Lower leg skin (tissue), 4 donors: Measurements from ENCODE around the gene KCTD16. TPM values are rescaled to one million over a fixed set of nuclear protein-coding genes. Genes with fewer than 3 reads are reported as not detected.

ENCODE experiments used
- DNase-seq, 2 donors: peaks; one replicate each; pipeline ENCODE4 v3.0.0-alpha.2; 2019; ENCODE audit warnings: low spot score in 2 of 2
- H3K4me3 ChIP-seq: fragments of 200-600 bp; sonication (generic); 2 replicates; pipeline ENCODE4 v1.5.1; 2017; ENCODE audit warnings: mild to moderate bottlenecking, low read depth; ENCODE audit not compliant: poor library complexity, severe bottlenecking
- POLR2A ChIP-seq, 2 donors: fragments of 450-650 bp; IDR thresholded peaks; one replicate each; pipeline ENCODE4 v1.6.1; 2016 to 2017; ENCODE audit warnings: antibody characterized with exemption in 2 of 2, mild to moderate bottlenecking in 1 of 2, moderate library complexity in 1 of 2
- WGBS, 2 donors: methylation state at CpG; one replicate each; pipeline ENCODE4 v1.1.5; 2018; 5-methylcytosine and 5-hydroxymethylcytosine counted together
- intact Hi-C: fragments of 100-400 bp; cut with DNase I; formaldehyde crosslinking; loops from one replicate; pipeline ENCODE4 v1.15.0; 2023; ENCODE audit warnings: low total_unique reads
- total RNA-seq, 4 donors: library from RNA; depleted of rRNA; stranded (reverse); fragments of >200 nt; gene quantifications; one replicate each; pipeline ENCODE4 v1.1.0, GENCODE V29; 2016
- TF ChIP-seq, protein P1 (sequence below), 3 donors: fragments of 450-650 bp; IDR thresholded peaks; one replicate each; pipeline ENCODE4 v1.5.1; 2016; ENCODE audit warnings: antibody characterized with exemption in 3 of 3, mild to moderate bottlenecking in 3 of 3, moderate library complexity in 2 of 3

KCTD16 gene
- total RNA-seq, 4 donors from 2014 or later: not detected

DNA sequence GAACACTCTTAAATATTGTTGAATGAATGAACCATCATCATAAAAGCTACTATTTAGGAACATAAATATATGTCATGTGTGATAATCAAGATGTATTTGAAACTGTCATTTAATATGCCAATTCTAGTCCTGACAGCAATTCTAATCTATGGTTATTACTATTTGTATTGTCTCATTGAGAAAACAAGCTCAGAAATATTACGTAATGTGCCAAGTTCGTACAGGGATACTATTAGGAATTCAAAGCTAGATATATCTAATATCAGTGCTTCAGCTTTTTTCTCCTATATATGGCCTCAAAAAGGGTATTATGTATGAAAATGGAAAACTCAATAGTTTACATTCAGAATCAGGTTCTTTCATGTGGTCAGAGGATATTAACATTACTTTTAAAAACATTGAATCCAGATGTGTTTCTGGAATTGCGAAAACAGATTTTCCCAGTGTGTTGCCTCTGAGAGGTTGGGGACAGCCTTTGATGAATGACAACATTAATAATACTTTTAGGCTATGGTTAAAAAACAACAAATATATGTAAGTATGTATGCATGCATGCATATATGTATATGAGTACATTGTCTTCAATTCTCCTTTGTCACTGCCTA, 95.1 kb downstream of the KCTD16 start:
- DNase-seq: no peak
- no peak overlapping the region for H3K4me3 ChIP-seq
- 61 to 63% methylated on average over 3 of the region's 3 CpGs for WGBS, 2 donors
- no peak for TF ChIP-seq POLR2A (IDR thresholded peaks at IDR 0.05)
- TF ChIP-seq, protein P1, sequence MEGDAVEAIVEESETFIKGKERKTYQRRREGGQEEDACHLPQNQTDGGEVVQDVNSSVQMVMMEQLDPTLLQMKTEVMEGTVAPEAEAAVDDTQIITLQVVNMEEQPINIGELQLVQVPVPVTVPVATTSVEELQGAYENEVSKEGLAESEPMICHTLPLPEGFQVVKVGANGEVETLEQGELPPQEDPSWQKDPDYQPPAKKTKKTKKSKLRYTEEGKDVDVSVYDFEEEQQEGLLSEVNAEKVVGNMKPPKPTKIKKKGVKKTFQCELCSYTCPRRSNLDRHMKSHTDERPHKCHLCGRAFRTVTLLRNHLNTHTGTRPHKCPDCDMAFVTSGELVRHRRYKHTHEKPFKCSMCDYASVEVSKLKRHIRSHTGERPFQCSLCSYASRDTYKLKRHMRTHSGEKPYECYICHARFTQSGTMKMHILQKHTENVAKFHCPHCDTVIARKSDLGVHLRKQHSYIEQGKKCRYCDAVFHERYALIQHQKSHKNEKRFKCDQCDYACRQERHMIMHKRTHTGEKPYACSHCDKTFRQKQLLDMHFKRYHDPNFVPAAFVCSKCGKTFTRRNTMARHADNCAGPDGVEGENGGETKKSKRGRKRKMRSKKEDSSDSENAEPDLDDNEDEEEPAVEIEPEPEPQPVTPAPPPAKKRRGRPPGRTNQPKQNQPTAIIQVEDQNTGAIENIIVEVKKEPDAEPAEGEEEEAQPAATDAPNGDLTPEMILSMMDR (IDR thresholded peaks at IDR 0.05): no peak
- intact Hi-C loops: no loop called here

DNA sequence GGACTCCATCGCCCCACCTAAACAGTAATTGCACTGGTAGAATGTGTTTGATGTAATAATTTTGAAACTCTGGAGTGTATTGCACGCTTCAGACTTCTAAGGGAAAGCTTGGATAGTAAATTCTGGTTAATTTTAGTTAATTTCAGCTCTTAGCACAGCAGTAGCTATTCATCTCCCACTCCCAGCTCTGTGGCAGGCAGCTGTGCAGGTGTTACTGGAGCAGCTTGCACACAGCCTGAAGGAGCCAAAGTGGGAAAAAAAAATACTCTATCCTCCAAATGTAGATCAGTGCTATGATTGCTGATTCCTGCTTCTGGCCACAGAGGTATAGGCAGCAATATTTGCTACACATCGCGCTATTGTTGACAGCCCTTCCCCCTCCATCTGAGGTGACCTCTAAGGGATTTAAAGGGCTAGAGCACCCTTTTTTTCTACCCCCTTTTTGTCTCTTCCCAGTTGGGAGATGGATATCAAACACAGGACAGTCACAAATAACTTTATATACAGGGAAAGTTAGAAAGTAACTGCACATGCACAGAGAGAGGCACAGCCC, 97.4 kb downstream of the KCTD16 start:
- 37 to 60% methylated on average over 4 of the region's 4 CpGs for WGBS, 2 donors
- TF ChIP-seq POLR2A (IDR thresholded peaks at IDR 0.05): no peak
- TF ChIP-seq, protein P1 (IDR thresholded peaks at IDR 0.05): no peak
- no peak overlapping the region for H3K4me3 ChIP-seq
- intact Hi-C loops: no loop called here
- DNase-seq: no peak

DNA sequence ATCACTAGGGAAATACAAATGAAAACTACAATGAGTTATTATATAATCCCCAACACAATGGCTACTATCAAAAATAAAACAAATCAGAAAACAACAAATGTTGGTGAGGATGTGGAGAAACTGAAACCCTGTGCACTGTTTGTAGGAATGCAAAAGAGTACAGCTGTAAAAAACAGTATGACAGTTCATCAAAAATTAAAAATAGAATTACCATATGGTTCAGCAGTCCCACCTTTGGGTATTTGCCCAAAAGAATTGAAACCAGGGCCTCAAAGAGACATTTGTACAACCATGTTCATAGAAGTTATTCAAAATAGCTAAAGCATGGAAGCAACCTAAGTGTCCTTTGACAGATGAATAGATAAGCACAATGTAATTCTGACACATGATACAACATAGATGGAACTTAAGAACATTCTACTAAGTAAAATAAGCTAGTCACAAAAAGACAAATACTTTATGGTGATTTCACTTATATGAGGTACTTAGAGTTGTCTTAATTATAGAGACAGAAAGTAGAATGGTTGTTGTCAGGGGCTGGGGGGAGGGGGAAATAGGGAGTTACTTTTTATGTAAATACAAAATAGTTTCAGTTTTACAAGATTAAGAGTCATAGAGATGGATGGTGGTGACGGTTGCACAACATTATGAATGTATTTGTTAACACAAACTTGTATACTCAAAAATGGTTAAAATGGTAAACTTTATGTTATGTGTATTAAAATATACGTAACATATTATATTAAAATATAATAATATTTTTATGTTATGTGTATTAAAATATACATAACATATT, 102.8 kb downstream of the KCTD16 start:
- DNase-seq: no peak
- intact Hi-C loops: no loop called here
- TF ChIP-seq POLR2A (IDR thresholded peaks at IDR 0.05): no peak
- TF ChIP-seq, protein P1 (IDR thresholded peaks at IDR 0.05): no peak
- WGBS, 2 donors: 89 to 94% methylated on average over 2 of the region's 2 CpGs
- H3K4me3 ChIP-seq: no peak overlapping the region

DNA sequence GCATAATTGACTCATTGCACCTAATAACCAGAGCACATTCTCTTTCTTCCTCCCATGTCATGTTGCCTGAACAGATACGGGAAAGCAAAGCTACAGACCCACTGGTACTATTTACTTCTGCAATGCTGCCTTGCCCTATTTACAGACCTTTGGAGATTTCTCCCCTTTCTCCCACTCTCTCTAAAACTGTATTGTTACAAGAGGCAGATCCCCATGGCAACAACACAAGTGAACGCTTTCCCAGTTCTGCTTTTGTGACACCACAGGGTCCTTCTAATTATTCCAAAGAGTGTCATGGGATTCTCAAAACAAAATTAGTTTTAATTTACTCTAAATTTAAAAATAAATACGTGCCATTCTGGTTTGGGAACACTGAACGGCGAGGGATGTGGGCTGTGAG, 104.7 kb downstream of the KCTD16 start:
- no peak overlapping the region for H3K4me3 ChIP-seq
- intact Hi-C loops: no loop called here
- no peak for TF ChIP-seq POLR2A (IDR thresholded peaks at IDR 0.05)
- TF ChIP-seq, protein P1 (IDR thresholded peaks at IDR 0.05): no peak
- WGBS, 2 donors: 65 to 73% methylated on average over 5 of the region's 5 CpGs
- DNase-seq: no peak

DNA sequence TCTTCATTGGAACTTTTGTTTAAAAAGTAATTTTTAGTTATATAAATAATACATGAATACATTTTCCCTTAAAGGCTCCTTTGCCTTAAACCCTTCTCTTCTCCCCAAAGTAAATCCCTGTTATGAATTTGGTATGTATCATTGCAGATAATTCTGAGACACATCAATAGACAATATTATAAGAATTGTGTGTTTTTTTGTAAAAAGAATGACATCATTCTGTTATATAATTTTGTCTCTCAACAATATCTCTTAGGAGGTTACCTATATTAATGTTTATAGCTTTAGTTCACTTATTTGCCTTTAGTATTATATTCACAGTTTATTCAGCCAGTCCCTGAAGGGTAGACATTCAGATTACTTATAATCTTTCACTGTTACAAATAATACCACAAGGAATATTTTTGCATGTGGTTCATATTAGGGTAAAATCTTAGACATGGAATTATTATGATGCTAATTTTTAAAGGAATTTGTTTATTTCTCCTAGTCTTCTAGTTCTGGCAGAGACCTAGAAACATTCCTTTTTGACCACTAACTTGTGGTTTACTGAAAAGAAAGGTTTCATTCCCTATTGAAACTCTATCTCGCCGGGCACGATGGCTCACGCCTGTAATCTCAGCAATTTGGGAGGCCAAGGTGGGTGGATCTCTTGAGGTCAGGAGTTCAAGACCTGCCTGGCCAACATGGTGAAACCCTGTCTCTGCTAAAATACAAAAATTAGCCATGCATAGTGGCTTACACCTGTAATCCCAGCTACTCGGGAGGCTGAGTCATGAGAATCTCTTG, 105.6 kb downstream of the KCTD16 start:
- intact Hi-C loops: no loop called here

More for the DNA sequence above, 105.6 kb downstream of the KCTD16 start:
- no peak for TF ChIP-seq POLR2A (IDR thresholded peaks at IDR 0.05)
- TF ChIP-seq, protein P1 (IDR thresholded peaks at IDR 0.05): no peak
- DNase-seq: no peak
- no peak overlapping the region for H3K4me3 ChIP-seq
- WGBS, 2 donors: 53 to 62% methylated on average over 5 of the region's 5 CpGs
